Thoracic aorta (tissue), 2 donors: ENCODE data around the gene RCL1. TPM values are rescaled to one million over a fixed set of nuclear protein-coding genes. Genes with fewer than 3 reads are reported as not detected.

Source experiments
- ATAC-seq: fragments of 150-250 bp; one replicate; pipeline ENCODE4 v1.8.0; 2017; ENCODE audit warnings: low read depth; ENCODE audit not compliant: insufficient number of reproducible peaks, low FRiP score
- DNase-seq: peaks from one replicate; pipeline ENCODE4 v3.0.0-alpha.2; 2020; ENCODE audit warnings: low spot score
- H3K27ac ChIP-seq, 2 donors: fragments of 200-600 bp; sonication (generic); 1 replicate in 1 of 2; 2 replicates in 1 of 2; pipeline ENCODE4 v1.5.1; 2016; ENCODE audit warnings: mild to moderate bottlenecking in 2 of 2, moderate library complexity in 2 of 2
- H3K27me3 ChIP-seq: fragments of 200-600 bp; sonication (generic); replicated peaks from 2 replicates; pipeline ENCODE4 v1.6.0; 2016; ENCODE audit warnings: mild to moderate bottlenecking; ENCODE audit not compliant: insufficient read depth
- H3K36me3 ChIP-seq: fragments of 200-600 bp; sonication (generic); one replicate; pipeline ENCODE4 v1.5.1; 2016
- H3K4me1 ChIP-seq, 2 donors: fragments of 200-600 bp; sonication (generic); 1 replicate in 1 of 2; 2 replicates in 1 of 2; pipeline versions ENCODE4 v1.5.1 to v1.6.0; 2016; ENCODE audit warnings: low read depth in 2 of 2, mild to moderate bottlenecking in 1 of 2; ENCODE audit not compliant: control insufficient read depth in 1 of 2
- H3K4me3 ChIP-seq: fragments of 200-600 bp; sonication (generic); 2 replicates; pipeline ENCODE4 v1.5.1; 2016; ENCODE audit warnings: mild to moderate bottlenecking
- H3K9me3 ChIP-seq: fragments of 200-600 bp; sonication (generic); 2 replicates; pipeline ENCODE4 v1.5.1; 2016
- CTCF ChIP-seq: fragments of 200-600 bp; sonication (generic); IDR thresholded peaks from one replicate; pipeline ENCODE4 v1.5.1; 2019; ENCODE audit warnings: antibody characterized with exemption
- total RNA-seq, 2 donors: library from RNA; depleted of rRNA; stranded (reverse); fragments of >200 nt; gene quantifications; one replicate each; pipeline versions ENCODE4 v1.1.0 to v1.2.3, GENCODE V29; 2016

Gene RCL1
- total RNA-seq, 2 donors from 2014 or later: 29.6 to 62.2 TPM

- ATAC-seq (no peak), DNase-seq (no peak)
- no peaks in the 10 kb centered on the region for H3K36me3 ChIP-seq
- H3K27me3 ChIP-seq: no peaks in the 10 kb centered on the region
- TF ChIP-seq CTCF: no peak
- peaks cover 19 to 65% of the 10 kb centered on the region in 2 donors for H3K4me1 ChIP-seq
- H3K9me3 ChIP-seq: no peaks in the 10 kb centered on the region
- no peak overlapping the region for H3K4me3 ChIP-seq
- peak overlapping the region; percentile 27 to 46 for H3K27ac ChIP-seq
Observed at GRCh38 chr9:4797854-4798150, 5.1 kb downstream of the RCL1 start.

GRCh38 chr9:4798281-4799032, 5.7 kb downstream of the RCL1 start:
- no peak for DNase-seq
- no peak for ATAC-seq
- TF ChIP-seq CTCF: no peak

GRCh38 chr9:4799033-4799430, 6.3 kb downstream of the RCL1 start:
- ATAC-seq (no peak), DNase-seq (no peak)
- Histone ChIP-seq H3K4me3 (no peak overlapping the region), H3K9me3 (no peaks in the 10 kb centered on the region), H3K27ac (peak overlapping the region; percentile 46 to 55), H3K27me3 (no peaks in the 10 kb centered on the region), H3K36me3 (no peaks in the 10 kb centered on the region), H3K4me1 (peaks cover 19 to 74% of the 10 kb centered on the region in 2 donors)
- TF ChIP-seq CTCF: no peak

More at GRCh38 chr9:4798281-4799032, 5.7 kb downstream of the RCL1 start:
- no peak overlapping the region for H3K4me3 ChIP-seq
- H3K27ac ChIP-seq: peak overlapping the region; percentile 27 to 46
- H3K4me1 ChIP-seq: peaks cover 19 to 72% of the 10 kb centered on the region in 2 donors
- H3K36me3 ChIP-seq: no peaks in the 10 kb centered on the region
- no peaks in the 10 kb centered on the region for H3K9me3 ChIP-seq
- H3K27me3 ChIP-seq: no peaks in the 10 kb centered on the region

GRCh38 chr9:4799775-4800174, 7.0 kb downstream of the RCL1 start:
- no peaks in the 10 kb centered on the region for H3K36me3 ChIP-seq
- H3K27me3 ChIP-seq: no peaks in the 10 kb centered on the region
- ATAC-seq: no peak
- no peak overlapping the region for H3K4me3 ChIP-seq
- no peak for DNase-seq
- peaks cover 19 to 74% of the 10 kb centered on the region in 2 donors for H3K4me1 ChIP-seq
- H3K9me3 ChIP-seq: no peaks in the 10 kb centered on the region
- no peak for TF ChIP-seq CTCF
- H3K27ac ChIP-seq: peak overlapping the region in 1 of 2 donors; percentile 13

GRCh38 chr9:4801156-4801555, 8.4 kb downstream of the RCL1 start:
- H3K4me3 ChIP-seq: no peak overlapping the region
- no peak for DNase-seq
- no peak for TF ChIP-seq CTCF
- no peaks in the 10 kb centered on the region for H3K27me3 ChIP-seq
- H3K4me1 ChIP-seq: peaks cover 19 to 67% of the 10 kb centered on the region in 2 donors
- H3K9me3 ChIP-seq: peaks cover 1% of the 10 kb centered on the region
- H3K27ac ChIP-seq: no peak overlapping the region
- H3K36me3 ChIP-seq: no peaks in the 10 kb centered on the region
- no peak for ATAC-seq
